HEK293 (cell line): ENCODE measurements around the gene UVSSA.
"Not testable (repeated sequence)": the region's sequence is repeated elsewhere in the genome, so short reads cannot be mapped to it uniquely, and the experiment has no call there.

ENCODE experiments used
- CTCF ChIA-PET: fragments of 350-600 bp; formaldehyde crosslinking; extraction: SDS; loops from one replicate; lab custom pipeline; 2021; ENCODE audit warnings: antibody characterized with exemption; lab: Yijun Ruan, JAX
- POLR2A ChIA-PET: fragments of 300-600 bp; formaldehyde crosslinking; extraction: SDS; loops from one replicate; lab custom pipeline; 2020; ENCODE audit warnings: antibody characterized with exemption, inconsistent platforms; lab: Yijun Ruan, JAX
- H3K27ac ChIP-seq: fragments of 200-500 bp; sonication (Bioruptor generic); 2 replicates; pipeline ENCODE4 v1.5.1; 2014; ENCODE audit warnings: low read depth, low read length, control low read depth, inconsistent platforms; ENCODE audit errors: extremely low read depth
- H3K36me3 ChIP-seq, 2 experiments: fragments of 200-500 bp in 1 of 2; sonication (Bioruptor generic) in 1 of 2; 1 replicate in 1 of 2; 2 replicates in 1 of 2; pipeline ENCODE4 v1.5.1; 2014 to 2017; ENCODE audit warnings: inconsistent platforms in 2 of 2, low read length in 2 of 2; ENCODE audit not compliant: control insufficient read depth in 2 of 2, insufficient read depth in 1 of 2
- H3K4me1 ChIP-seq: fragments of 200-500 bp; sonication (Bioruptor generic); 2 replicates; pipeline ENCODE4 v1.5.1; 2014; ENCODE audit warnings: mild to moderate bottlenecking, low read length, inconsistent platforms; ENCODE audit not compliant: control insufficient read depth, insufficient read depth
- H3K4me3 ChIP-seq: 2 replicates; pipeline ENCODE4 v1.5.1; 2011; ENCODE audit warnings: low read depth, mild to moderate bottlenecking, control low read depth, low read length, moderate library complexity
- H3K9me3 ChIP-seq: fragments of 200-500 bp; sonication (Bioruptor generic); 2 replicates; pipeline ENCODE4 v1.5.1; 2014; ENCODE audit warnings: low read depth, low read length, inconsistent platforms; ENCODE audit not compliant: control insufficient read depth, insufficient read depth
- GLI4 ChIP-seq: fragments of 450-650 bp; formaldehyde crosslinking; IDR thresholded peaks from 2 replicates; pipeline ENCODE4 v1.5.1; 2016; ENCODE audit warnings: missing biosample characterization, missing genetic modification characterization
- HOXC10 ChIP-seq: sonication (generic); formaldehyde crosslinking; IDR thresholded peaks from 2 replicates; pipeline ENCODE4 v1.8.1; 2023; ENCODE audit warnings: mild to moderate bottlenecking, missing genetic modification reagents
- OVOL3 ChIP-seq: fragments of 450-650 bp; formaldehyde crosslinking; IDR thresholded peaks from 2 replicates; pipeline ENCODE4 v1.5.1; 2016; ENCODE audit warnings: missing biosample characterization, missing genetic modification characterization
- SCRT1 ChIP-seq: fragments of 450-650 bp; formaldehyde crosslinking; IDR thresholded peaks from 2 replicates; pipeline ENCODE4 v1.5.1; 2016; ENCODE audit warnings: missing biosample characterization, missing genetic modification characterization, borderline replicate concordance
- YY2 ChIP-seq: fragments of 450-650 bp; formaldehyde crosslinking; IDR thresholded peaks from 2 replicates; pipeline ENCODE4 v1.5.1; 2016; ENCODE audit warnings: missing biosample characterization, missing genetic modification characterization
- ZBTB1 ChIP-seq: fragments of 450-650 bp; formaldehyde crosslinking; IDR thresholded peaks from 2 replicates; pipeline ENCODE4 v1.5.1; 2016; ENCODE audit warnings: missing biosample characterization, missing genetic modification characterization
- ZBTB48 ChIP-seq: fragments of 450-650 bp; formaldehyde crosslinking; IDR thresholded peaks from 2 replicates; pipeline ENCODE4 v1.5.1; 2016; ENCODE audit warnings: missing biosample characterization, missing genetic modification characterization
- ZEB2 ChIP-seq: fragments of 450-650 bp; formaldehyde crosslinking; IDR thresholded peaks from 2 replicates; pipeline ENCODE4 v1.5.1; 2016; ENCODE audit warnings: missing biosample characterization, missing genetic modification characterization
- ZNF114 ChIP-seq: fragments of 450-650 bp; formaldehyde crosslinking; IDR thresholded peaks from 2 replicates; pipeline ENCODE4 v1.5.0; 2017; ENCODE audit warnings: missing biosample characterization, missing genetic modification characterization
- ZNF202 ChIP-seq: fragments of 450-650 bp; formaldehyde crosslinking; IDR thresholded peaks from 2 replicates; pipeline ENCODE4 v1.5.1; 2016; ENCODE audit warnings: missing biosample characterization, missing genetic modification characterization, borderline replicate concordance
- ZNF292 ChIP-seq: fragments of 450-650 bp; formaldehyde crosslinking; IDR thresholded peaks from 2 replicates; pipeline ENCODE4 v1.5.1; 2016; ENCODE audit warnings: low read depth, missing biosample characterization, missing genetic modification characterization, borderline replicate concordance
- ZNF37A ChIP-seq: fragments of 450-650 bp; IDR thresholded peaks from 2 replicates; pipeline ENCODE4 v1.5.1; 2018; ENCODE audit warnings: missing biosample characterization, missing genetic modification characterization
- ZNF416 ChIP-seq: fragments of 450-650 bp; formaldehyde crosslinking; IDR thresholded peaks from 2 replicates; pipeline ENCODE4 v1.5.1; 2016; ENCODE audit warnings: missing biosample characterization, missing genetic modification characterization
- ZNF585B ChIP-seq: fragments of 450-650 bp; formaldehyde crosslinking; IDR thresholded peaks from 2 replicates; pipeline ENCODE4 v1.5.1; 2016; ENCODE audit warnings: missing biosample characterization, missing genetic modification characterization
- ZNF624 ChIP-seq: fragments of 450-650 bp; formaldehyde crosslinking; IDR thresholded peaks from 2 replicates; pipeline ENCODE4 v1.5.1; 2017; ENCODE audit warnings: missing biosample characterization, missing genetic modification characterization
- ZNF670 ChIP-seq: fragments of 450-650 bp; formaldehyde crosslinking; IDR thresholded peaks from 2 replicates; pipeline ENCODE4 v1.5.1; 2016; ENCODE audit warnings: missing biosample characterization, missing genetic modification characterization, low read depth
- ZXDB ChIP-seq: fragments of 450-650 bp; formaldehyde crosslinking; IDR thresholded peaks from 2 replicates; pipeline ENCODE4 v1.5.1; 2016; ENCODE audit warnings: missing biosample characterization, missing genetic modification characterization
- TF ChIP-seq, protein P1 (sequence below): fragments of 450-650 bp; formaldehyde crosslinking; IDR thresholded peaks from 2 replicates; pipeline ENCODE4 v1.5.1; 2016; ENCODE audit warnings: missing biosample characterization, missing genetic modification characterization, borderline replicate concordance
- TF ChIP-seq, protein P2 (sequence below): fragments of 450-650 bp; formaldehyde crosslinking; IDR thresholded peaks from 2 replicates; pipeline ENCODE4 v1.5.1; 2016; ENCODE audit warnings: missing biosample characterization, missing genetic modification characterization
- TF ChIP-seq, protein P3 (sequence below): sonication (generic); formaldehyde crosslinking; IDR thresholded peaks from 2 replicates; pipeline ENCODE4 v1.8.1; 2022; ENCODE audit warnings: mild to moderate bottlenecking, moderate library complexity, missing genetic modification reagents

The UVSSA gene

DNA sequence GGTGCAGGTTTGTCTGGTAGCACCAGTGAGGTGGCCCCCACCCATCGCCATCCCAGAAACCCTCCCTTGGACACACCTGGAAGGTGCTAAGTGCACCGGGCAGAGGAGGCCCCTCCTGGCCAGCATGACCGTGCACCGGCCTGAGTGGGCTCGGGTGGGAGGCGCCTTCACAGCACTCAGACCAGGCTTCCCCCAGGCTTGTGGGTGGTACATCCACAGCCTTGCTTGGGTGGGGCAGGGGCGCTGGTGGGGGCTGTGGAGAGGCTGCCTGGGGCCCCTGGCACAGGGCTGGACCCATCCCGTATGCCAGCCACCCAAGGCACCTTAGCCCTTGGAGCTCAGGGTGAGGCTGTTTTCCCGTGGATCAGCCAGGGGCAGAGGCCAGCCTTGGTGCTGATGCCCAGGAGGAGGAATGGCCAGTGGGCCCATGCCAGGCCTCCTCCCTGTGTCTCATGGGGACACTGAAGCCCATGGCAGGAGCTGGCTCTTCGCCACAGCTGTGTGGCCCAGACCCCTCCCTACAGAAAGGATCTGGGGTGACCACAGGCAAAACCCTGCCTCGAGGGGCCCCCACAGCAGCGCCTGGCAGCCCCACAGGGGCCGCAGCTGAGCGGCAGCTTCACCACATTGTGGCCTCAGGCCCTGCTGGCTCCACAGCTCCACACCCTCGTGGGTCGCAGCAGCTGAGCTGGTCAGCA is 37.8 kb downstream of the UVSSA start (continued):
- TF ChIP-seq ZNF585B (no peak), SCRT1 (tag by site-specific recombination) (no peak), HOXC10 (no peak), ZNF624 (tag by site-specific recombination) (no peak)

GRCh38 chr4:1385373-1386340 is 38.6 kb downstream of the UVSSA start:
- CTCF ChIA-PET = no interaction called here
- no peaks in the 10 kb centered on the region for H3K4me1 ChIP-seq
- H3K36me3 ChIP-seq = peaks cover 0 to 30% of the 10 kb centered on the region in 2 experiments; a peak in 1 of 3 replicates
- no peak overlapping the region for H3K27ac ChIP-seq
- H3K9me3 ChIP-seq = no peaks in the 10 kb centered on the region
- TF ChIP-seq OVOL3 = no peak
- TF ChIP-seq SCRT1 (tag by site-specific recombination) = no peak
- TF ChIP-seq, protein P1, sequence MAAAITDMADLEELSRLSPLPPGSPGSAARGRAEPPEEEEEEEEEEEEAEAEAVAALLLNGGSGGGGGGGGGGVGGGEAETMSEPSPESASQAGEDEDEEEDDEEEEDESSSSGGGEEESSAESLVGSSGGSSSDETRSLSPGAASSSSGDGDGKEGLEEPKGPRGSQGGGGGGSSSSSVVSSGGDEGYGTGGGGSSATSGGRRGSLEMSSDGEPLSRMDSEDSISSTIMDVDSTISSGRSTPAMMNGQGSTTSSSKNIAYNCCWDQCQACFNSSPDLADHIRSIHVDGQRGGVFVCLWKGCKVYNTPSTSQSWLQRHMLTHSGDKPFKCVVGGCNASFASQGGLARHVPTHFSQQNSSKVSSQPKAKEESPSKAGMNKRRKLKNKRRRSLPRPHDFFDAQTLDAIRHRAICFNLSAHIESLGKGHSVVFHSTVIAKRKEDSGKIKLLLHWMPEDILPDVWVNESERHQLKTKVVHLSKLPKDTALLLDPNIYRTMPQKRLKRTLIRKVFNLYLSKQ = no peak
- no peak for TF ChIP-seq ZNF416 (tag by site-specific recombination)
- TF ChIP-seq ZNF670 (tag by site-specific recombination) = no peak
- TF ChIP-seq ZNF114 (tag by site-specific recombination) = no peak
- TF ChIP-seq, protein P2, sequence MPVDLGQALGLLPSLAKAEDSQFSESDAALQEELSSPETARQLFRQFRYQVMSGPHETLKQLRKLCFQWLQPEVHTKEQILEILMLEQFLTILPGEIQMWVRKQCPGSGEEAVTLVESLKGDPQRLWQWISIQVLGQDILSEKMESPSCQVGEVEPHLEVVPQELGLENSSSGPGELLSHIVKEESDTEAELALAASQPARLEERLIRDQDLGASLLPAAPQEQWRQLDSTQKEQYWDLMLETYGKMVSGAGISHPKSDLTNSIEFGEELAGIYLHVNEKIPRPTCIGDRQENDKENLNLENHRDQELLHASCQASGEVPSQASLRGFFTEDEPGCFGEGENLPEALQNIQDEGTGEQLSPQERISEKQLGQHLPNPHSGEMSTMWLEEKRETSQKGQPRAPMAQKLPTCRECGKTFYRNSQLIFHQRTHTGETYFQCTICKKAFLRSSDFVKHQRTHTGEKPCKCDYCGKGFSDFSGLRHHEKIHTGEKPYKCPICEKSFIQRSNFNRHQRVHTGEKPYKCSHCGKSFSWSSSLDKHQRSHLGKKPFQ (tag by site-specific recombination) = no peak
- TF ChIP-seq YY2 (tag by site-specific recombination) = no peak
- no peak for TF ChIP-seq ZNF37A (tag by site-specific recombination)
- TF ChIP-seq ZNF202 (tag by site-specific recombination) = no peak
- TF ChIP-seq ZXDB = no peak
- TF ChIP-seq GLI4 (tag by site-specific recombination) = no peak
- TF ChIP-seq, protein P3, sequence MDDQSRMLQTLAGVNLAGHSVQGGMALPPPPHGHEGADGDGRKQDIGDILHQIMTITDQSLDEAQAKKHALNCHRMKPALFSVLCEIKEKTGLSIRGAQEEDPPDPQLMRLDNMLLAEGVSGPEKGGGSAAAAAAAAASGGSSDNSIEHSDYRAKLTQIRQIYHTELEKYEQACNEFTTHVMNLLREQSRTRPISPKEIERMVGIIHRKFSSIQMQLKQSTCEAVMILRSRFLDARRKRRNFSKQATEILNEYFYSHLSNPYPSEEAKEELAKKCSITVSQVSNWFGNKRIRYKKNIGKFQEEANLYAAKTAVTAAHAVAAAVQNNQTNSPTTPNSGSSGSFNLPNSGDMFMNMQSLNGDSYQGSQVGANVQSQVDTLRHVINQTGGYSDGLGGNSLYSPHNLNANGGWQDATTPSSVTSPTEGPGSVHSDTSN (CRISPR knock-in tag) = no peak
- TF ChIP-seq HOXC10 = no peak
- no peak for TF ChIP-seq ZNF292 (tag by site-specific recombination)
- no peak for TF ChIP-seq ZBTB1 (tag by site-specific recombination)
- no peak for TF ChIP-seq ZBTB48 (tag by site-specific recombination)
- TF ChIP-seq ZEB2 (tag by site-specific recombination) = no peak
- H3K4me3 ChIP-seq = no peak overlapping the region
- POLR2A ChIA-PET = no interaction called here

DNA sequence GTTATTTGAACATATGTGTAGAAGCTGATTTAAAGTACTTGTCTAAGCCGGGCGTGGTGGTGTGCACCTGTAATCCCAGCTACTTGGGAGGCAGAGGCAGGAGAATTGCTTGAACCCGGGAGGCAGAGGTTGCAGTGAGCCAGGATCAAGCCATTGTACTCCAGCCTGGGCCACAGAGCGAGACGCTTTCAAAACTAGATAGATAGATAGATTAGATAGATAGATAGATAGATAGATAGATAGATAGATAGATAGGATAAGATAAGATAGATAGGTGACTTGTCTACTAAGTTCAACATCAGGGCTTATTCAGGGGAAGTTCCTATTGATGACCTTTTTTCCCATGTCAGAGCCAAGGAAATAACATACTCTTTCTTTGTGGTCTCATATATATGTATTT is 46.4 kb downstream of the UVSSA start:
- CTCF ChIA-PET = not testable (repeated sequence)

More for the DNA sequence above, 46.4 kb downstream of the UVSSA start:
- POLR2A ChIA-PET, H3K4me1 ChIP-seq, H3K36me3 ChIP-seq, H3K4me3 ChIP-seq, H3K27ac ChIP-seq, H3K9me3 ChIP-seq: not testable (repeated sequence)
